ENCODE measurements around the gene YJU2.
A peak's percentile ranks its signal among the peaks of the same experiment; 100 is the strongest.
"Not testable (repeated sequence)": the region's sequence is repeated elsewhere in the genome, so short reads cannot be mapped to it uniquely, and the experiment has no call there.

The YJU2 gene

GRCh38 chr19:4224470-4224869, 22.4 kb upstream of the YJU2 start:
- DNase-seq, result no peak
- in situ Hi-C loops (cut with MboI; ENCODE audit: low pct_unique_long_range_greater_than_20kb, low sequenced_read_pairs), result loop anchor here (25.0 kb wide), 1 partner anchor 362 kb away; the partner anchor contains the start of gene ZFR2

GRCh38 chr19:4225885-4226284, 21.0 kb upstream of the YJU2 start:
- DNase-seq, result no peak
- in situ Hi-C loops (cut with MboI; ENCODE audit: low pct_unique_long_range_greater_than_20kb, low sequenced_read_pairs), result no loop called here

GRCh38 chr19:4227771-4228170, 19.1 kb upstream of the YJU2 start:
- in situ Hi-C loops (cut with MboI; ENCODE audit: low pct_unique_long_range_greater_than_20kb, low sequenced_read_pairs), result no loop called here

GRCh38 chr19:4228765-4229178, 18.1 kb upstream of the YJU2 start:
- in situ Hi-C loops (cut with MboI; ENCODE audit: low pct_unique_long_range_greater_than_20kb, low sequenced_read_pairs), result no loop called here
- DNase-seq, result no peak

More at GRCh38 chr19:4227771-4228170, 19.1 kb upstream of the YJU2 start:
- no peak for DNase-seq

- in situ Hi-C loops (cut with MboI; ENCODE audit: low pct_unique_long_range_greater_than_20kb, low sequenced_read_pairs), result no loop called here
- DNase-seq, result peak; percentile 31
Measured at GRCh38 chr19:4229179-4229931, 17.5 kb upstream of the YJU2 start, which contains the start of gene EBI3. EBI3 (plus strand) TSS chr19:4229523; CDS start chr19:4229551, 28 bp downstream.

GRCh38 chr19:4230237-4230636, 16.6 kb upstream of the YJU2 start:
- in situ Hi-C loops (cut with MboI; ENCODE audit: low pct_unique_long_range_greater_than_20kb, low sequenced_read_pairs); DNase-seq: not testable (repeated sequence)

- DNase-seq; in situ Hi-C loops (cut with MboI; ENCODE audit: low pct_unique_long_range_greater_than_20kb, low sequenced_read_pairs): not testable (repeated sequence)
Measured at GRCh38 chr19:4231521-4231920, 15.4 kb upstream of the YJU2 start.

- DNase-seq, result peak; percentile 14
- in situ Hi-C loops (cut with MboI; ENCODE audit: low pct_unique_long_range_greater_than_20kb, low sequenced_read_pairs), result not testable (repeated sequence)
Measured at GRCh38 chr19:4232139-4232538, 14.7 kb upstream of the YJU2 start.

- in situ Hi-C loops (cut with MboI; ENCODE audit: low pct_unique_long_range_greater_than_20kb, low sequenced_read_pairs), result no loop called here
Measured at GRCh38 chr19:4232614-4233281, 14.1 kb upstream of the YJU2 start.

GRCh38 chr19:4233282-4233853, 13.5 kb upstream of the YJU2 start:
- peak; percentile 57 for DNase-seq
- in situ Hi-C loops (cut with MboI; ENCODE audit: low pct_unique_long_range_greater_than_20kb, low sequenced_read_pairs), result no loop called here

More at GRCh38 chr19:4232614-4233281, 14.1 kb upstream of the YJU2 start:
- DNase-seq, result no peak

- DNase-seq, result no peak
- in situ Hi-C loops (cut with MboI; ENCODE audit: low pct_unique_long_range_greater_than_20kb, low sequenced_read_pairs), result no loop called here
Measured at GRCh38 chr19:4234142-4234861, 12.6 kb upstream of the YJU2 start.

- DNase-seq, result no peak
- in situ Hi-C loops (cut with MboI; ENCODE audit: low pct_unique_long_range_greater_than_20kb, low sequenced_read_pairs), result no loop called here
Measured at GRCh38 chr19:4234862-4235201, 12.0 kb upstream of the YJU2 start.

GRCh38 chr19:4237510-4237909, 9.4 kb upstream of the YJU2 start:
- in situ Hi-C loops (cut with MboI; ENCODE audit: low pct_unique_long_range_greater_than_20kb, low sequenced_read_pairs); DNase-seq: not testable (repeated sequence)

GRCh38 chr19:4238831-4239230, 8.0 kb upstream of the YJU2 start:
- DNase-seq, result no peak

GRCh38 chr19:4241824-4242430, 5.0 kb upstream of the YJU2 start:
- in situ Hi-C loops (cut with MboI; ENCODE audit: low pct_unique_long_range_greater_than_20kb, low sequenced_read_pairs), result no loop called here
- DNase-seq, result no peak

More at GRCh38 chr19:4238831-4239230, 8.0 kb upstream of the YJU2 start:
- in situ Hi-C loops (cut with MboI; ENCODE audit: low pct_unique_long_range_greater_than_20kb, low sequenced_read_pairs), result no loop called here

GRCh38 chr19:4245938-4246337, 942 bp upstream of the YJU2 start:
- DNase-seq; in situ Hi-C loops (cut with MboI; ENCODE audit: low pct_unique_long_range_greater_than_20kb, low sequenced_read_pairs): not testable (repeated sequence)

- no peak for DNase-seq
- in situ Hi-C loops (cut with MboI; ENCODE audit: low pct_unique_long_range_greater_than_20kb, low sequenced_read_pairs), result no loop called here
Measured at GRCh38 chr19:4256563-4256962, 9.7 kb downstream of the YJU2 start.

- DNase-seq, result no peak
Measured at GRCh38 chr19:4257025-4257424, 10.1 kb downstream of the YJU2 start.

GRCh38 chr19:4258181-4258580, 11.3 kb downstream of the YJU2 start:
- DNase-seq, result no peak
- in situ Hi-C loops (cut with MboI; ENCODE audit: low pct_unique_long_range_greater_than_20kb, low sequenced_read_pairs), result no loop called here

More at GRCh38 chr19:4257025-4257424, 10.1 kb downstream of the YJU2 start:
- in situ Hi-C loops (cut with MboI; ENCODE audit: low pct_unique_long_range_greater_than_20kb, low sequenced_read_pairs), result no loop called here
